RWPE1 (cell line): ENCODE data around the gene PET100.

ENCODE experiments used
- CTCF ChIA-PET: fragments of 350-600 bp; sonication (Branson Sonifier 250); formaldehyde crosslinking; extraction: SDS; loops from one replicate; lab custom pipeline; 2021; lab: Yijun Ruan, JAX
- POLR2A ChIA-PET: fragments of 400-600 bp; formaldehyde crosslinking; extraction: SDS; loops from one replicate; lab custom pipeline; 2020; ENCODE audit warnings: antibody characterized with exemption; ENCODE audit not compliant: low non-redundant PET; lab: Yijun Ruan, JAX
- DNase-seq: peaks from one replicate; pipeline ENCODE4 v3.0.0; 2012; ENCODE audit warnings: low spot score
- H3K27ac ChIP-seq: fragments of 450-650 bp; 2 replicates; pipeline ENCODE4 v1.5.1; 2017
- CTCF ChIP-seq: fragments of 450-650 bp; conservative IDR thresholded peaks from 2 replicates; pipeline ENCODE4 v1.5.1; 2017; ENCODE audit warnings: low read depth, mild to moderate bottlenecking

Gene PET100

GRCh38 chr19:7679771-7680605 is 50.4 kb downstream of the PET100 start:
- POLR2A ChIA-PET = no interaction called here
- no peak for TF ChIP-seq CTCF
- peak overlapping the region; percentile 74; the same call in 1 of the 2 replicates for H3K27ac ChIP-seq
- DNase-seq = no peak
- CTCF ChIA-PET = interaction anchor here (0.7 to 1.5 kb wide), 9 partner anchors 8 to 171 kb away, joined by 3 to 9 read pairs (median 4); partner anchors contain the start of gene RETN

DNA sequence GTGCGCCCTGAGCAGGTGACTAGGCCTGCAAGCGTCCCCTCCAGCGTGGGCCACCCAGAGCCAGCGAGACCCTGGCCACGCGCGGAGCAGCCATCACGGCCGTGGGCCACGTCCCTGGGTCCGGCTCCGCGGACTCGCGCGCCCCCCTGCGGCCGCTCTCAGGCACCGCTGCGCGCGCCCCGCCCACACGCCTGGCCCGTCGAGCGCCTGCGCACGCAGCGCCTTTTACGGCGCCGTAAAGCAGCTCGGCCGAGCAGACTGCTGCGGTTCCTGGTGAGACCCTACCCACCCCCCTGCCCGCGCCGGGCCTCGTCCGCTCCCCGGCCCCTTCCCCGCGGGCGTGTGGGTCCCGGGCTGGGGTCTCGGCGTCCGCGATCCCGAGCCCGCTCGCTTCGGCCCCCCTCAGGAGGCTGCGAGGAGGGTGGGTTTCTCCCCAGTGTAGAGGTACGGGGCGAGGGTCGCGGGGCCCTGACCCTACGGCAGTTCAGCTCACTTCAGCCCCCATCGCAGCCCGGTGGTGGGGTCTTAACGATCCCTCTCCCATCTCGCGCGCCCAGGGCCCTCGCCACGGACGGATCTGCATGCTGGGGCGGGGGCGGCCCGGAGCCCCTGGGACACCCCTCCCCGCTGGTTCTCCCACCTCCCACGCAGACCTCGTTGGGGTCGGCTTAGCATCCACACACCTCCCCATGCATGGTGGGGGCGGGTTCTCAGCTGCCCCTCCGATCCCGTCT is 51.2 kb downstream of the PET100 start, which contains the start of gene TRAPPC5:
TSS of gene TRAPPC5 (plus strand) at position 228 of the 734 bp plus-strand sequence. CDS start 1,421 bp downstream, outside the sequence.
- CTCF ChIA-PET = interaction anchor here (0.5 to 1.5 kb wide), 23 partner anchors 8 to 350 kb away, joined by 3 to 13 read pairs (median 4); partner anchors contain the start of gene RETN
- H3K27ac ChIP-seq = peak within 1 kb of the TSS; percentile 74
- DNase-seq = peak; percentile 80
- TF ChIP-seq CTCF = peak; percentile 96
- POLR2A ChIA-PET = no interaction called here
